GM19193 (cell line): ENCODE measurements around the gene BNIP5.

Experiments used
- POLR2A ChIP-seq: IDR thresholded peaks from 4 replicates; pipeline ENCODE4 v1.6.1; 2011; ENCODE audit not compliant: insufficient read depth, insufficient read length; ENCODE audit errors: extremely low read depth

Gene BNIP5

DNA sequence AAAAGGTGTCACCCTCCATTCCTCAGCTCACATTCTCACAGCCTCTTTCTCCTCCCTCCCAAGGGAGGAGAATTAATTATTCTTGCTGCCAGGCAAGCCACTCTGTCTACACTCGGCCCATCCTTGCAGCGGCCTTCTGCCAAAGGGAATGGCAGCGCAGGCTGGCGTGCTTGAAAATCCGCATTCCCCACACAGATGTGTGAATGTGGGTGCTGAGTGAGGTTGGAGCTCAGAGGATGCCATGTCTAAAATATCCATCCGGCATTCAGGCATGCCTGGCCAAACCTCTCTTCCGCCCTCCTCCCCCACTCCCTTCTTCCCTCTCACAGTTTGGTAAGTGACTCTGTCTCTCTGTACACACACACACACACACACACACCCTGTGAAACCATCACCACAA lies 39.2 kb downstream of the BNIP5 start:
- no peak for TF ChIP-seq POLR2A

DNA sequence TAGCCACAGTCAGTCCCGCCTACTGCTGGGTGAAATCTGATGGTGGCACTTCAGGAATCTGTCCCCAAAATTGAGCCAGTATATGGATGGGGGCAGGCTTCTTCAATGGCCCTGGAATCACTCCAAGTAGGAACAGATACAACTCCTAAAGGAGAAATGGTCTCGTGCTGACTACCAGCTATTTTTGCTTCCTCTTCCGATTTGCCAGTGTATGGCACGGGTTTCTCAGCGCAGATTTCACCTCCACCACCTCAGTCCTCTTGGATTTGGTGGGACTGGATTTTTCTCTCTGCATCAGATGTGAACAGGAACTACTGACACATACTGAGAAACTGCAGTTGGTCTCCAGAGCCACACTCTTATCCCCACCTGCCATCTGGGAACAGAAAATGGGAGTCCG lies 39.6 kb downstream of the BNIP5 start:
- TF ChIP-seq POLR2A, result no peak

DNA sequence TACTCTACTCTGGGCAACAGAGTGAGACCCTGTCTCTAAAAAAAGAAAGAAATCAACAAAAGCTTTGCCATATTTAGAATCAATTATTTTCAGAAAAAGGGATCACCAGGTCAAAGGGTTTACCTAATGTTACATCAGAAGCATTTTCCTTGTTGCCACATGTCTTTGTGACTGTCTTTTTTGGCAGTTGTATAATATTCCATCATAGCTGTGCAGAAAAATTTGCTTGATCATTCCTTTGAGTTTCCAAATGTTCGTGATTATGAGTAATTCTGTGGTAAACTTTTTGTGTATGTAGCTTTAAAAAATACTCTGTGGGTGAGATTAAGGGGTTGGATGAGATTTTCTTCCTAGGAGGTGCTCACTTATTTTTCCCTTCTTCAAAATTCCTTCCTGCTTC lies 40.4 kb downstream of the BNIP5 start:
- no peak for TF ChIP-seq POLR2A

DNA sequence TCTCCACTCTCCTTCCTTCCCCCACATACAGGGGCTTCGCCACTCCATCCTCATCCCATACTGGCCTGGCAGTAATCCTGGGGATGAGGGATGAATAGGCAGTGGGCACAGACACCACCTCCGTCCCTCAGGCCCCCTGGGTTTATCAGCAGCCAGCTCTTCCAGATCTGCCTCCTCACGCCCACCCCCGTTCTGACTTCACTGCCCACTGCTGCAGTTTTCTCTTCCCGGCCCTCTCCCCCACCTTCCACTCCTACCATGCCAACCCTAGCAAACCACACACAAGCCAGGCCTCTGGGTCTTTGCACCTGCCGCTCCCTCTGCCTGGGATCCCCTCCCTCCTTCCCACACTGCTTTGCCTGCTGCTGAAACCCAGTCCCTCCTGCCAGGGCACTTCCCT lies 44.5 kb downstream of the BNIP5 start:
- no peak for TF ChIP-seq POLR2A

DNA sequence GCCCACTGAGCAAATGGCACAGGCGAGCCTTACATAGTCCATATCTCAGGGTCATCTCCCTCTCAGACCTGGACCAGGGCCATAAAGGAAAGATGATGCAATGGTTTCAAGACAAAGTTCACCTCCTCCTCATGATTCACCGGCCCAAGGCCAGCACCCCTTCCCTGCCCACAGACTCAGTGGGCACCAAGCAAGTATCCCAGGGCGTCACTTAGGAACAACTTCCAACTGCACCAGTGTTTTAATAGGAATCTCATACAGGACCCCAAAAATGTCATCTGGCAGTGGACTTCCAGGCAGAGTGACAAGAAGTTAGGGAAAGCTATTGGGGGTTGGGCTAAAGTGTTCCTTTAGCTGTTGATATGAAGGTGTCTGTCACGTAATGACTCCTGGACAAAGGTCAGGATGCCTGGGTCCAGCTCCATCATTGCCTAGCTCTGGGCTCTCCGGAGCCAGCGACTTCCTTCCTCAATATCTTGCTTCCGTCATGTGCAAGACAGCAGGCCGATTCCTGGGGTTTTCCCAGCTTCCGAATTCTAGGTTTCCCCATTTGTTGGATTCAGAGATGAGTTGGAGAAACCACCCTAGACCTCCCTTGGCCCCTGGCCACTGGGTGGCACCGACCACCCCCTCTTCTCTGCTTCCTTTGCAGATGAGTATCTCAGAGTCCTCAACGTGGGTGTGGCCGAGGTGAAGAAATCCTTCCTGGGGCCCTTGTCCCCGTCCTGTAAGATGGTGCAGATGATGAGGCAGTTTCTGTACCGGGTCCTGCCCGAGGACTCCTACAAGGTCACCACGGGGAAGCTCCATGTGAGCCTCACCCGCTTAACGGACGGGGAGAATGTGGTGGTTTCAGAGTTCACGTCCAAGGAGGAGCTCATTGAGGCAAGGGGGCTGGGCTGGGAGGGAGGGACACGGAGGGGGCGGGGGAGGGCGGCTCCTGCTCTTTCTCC lies 45.7 kb downstream of the BNIP5 start:
- TF ChIP-seq POLR2A, result no peak

DNA sequence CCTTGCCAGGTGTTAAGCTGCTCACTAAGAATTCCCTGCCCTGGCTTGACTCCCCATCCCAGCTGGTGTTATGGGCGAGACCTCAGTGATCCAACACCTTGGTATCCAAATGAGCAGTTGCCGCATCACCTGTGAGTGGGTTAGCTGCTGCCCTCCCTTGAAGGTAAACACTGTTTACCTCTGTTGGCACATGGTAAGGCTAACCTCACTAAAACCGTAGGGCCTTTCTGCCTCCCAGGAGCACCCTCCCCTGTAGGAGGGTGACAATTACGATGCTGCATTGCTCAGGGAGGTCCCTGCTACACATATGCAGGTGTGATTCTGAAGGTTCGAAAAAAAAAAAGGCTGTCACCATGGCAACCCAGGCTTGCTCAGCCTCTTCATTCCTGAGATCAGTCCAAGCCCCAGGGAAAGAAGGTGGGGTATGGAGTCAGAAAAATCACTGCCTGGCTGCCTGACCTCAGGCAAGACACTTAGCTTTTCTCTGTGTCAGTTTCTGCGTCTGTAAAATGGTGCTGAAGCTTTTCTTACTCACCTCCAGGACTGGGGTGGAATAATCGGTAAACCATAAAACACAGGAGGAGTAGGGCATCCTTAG lies 47.3 kb downstream of the BNIP5 start:
- TF ChIP-seq POLR2A, result no peak

DNA sequence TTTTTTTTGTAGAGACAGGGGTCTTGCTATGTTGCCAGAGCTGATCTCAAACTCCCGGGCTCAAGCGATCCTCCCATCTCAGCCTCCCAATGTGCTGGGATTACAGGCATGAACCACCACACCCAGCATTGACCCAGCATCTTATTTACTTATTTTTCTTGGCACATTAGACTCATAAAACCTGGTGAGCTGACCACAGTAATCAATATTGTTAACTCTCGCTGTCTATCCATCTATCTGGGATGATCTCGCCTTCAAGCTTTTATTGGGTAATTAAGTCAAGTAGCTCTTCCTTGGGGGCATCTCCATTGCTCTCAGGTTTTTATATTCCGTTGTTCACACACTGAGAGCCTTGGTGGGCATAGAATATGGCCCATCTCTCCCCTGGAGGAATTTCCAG lies 49.8 kb downstream of the BNIP5 start:
- no peak for TF ChIP-seq POLR2A

DNA sequence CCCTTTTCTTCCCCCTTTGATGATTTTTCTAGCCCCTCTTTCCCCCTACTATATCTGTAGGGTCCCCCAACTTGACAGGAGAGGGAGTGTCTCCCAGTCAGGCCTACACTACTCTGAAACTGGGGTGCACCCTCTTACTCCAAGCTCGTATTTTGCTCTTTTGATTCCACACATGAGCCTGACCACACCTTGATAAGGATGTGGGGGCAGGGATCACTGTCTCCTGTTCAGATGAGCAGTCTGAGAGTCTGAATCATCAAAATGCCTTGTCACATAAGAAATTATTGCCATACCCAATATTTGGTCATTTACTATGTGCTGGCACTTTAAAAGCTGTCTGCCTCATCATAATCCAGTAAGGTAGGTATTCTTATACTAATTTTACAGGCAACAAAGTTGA lies 50.9 kb downstream of the BNIP5 start:
- TF ChIP-seq POLR2A, result no peak

DNA sequence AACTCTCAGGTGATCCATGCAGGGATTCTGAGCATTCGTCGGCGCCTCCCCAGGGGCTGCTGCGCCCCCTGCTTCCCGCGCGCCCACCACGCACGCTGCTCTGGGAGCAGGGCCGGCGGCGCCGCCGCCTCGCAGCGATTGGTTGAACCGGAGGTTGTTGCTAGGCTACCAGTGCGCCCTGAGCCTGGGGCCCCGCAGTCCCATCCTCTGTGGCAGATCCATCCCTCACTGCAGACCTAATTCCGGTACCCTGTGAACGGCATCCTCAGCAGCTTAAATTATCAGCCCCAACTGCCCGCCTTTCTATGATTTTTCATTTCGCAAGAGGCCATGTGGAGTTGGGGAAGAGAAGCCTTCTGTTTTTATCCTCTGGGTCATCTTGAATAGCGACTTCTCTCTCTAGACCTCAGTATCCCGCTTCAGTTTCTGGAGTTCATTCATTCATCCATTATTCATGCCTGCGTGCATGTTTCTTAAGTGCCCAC lies 51.5 kb downstream of the BNIP5 start:
- TF ChIP-seq POLR2A, result no peak

DNA sequence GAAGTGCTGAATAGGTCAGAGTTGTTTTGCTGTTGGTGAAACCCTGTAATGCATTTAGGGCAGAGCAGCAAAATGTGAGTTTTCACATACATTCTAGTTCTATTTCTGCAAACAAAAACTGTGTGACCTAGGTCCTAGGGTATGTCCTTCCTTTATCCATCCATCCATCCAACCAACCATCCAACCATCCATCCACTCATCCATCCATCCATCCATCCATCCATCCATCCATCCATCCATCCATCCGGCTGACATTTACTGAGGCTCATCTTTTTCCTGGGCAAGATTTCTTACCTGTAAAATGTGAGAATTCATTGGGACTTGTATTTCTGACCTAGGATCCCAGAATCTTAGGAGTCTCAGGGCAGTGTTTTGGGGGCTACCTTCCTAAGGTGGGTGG lies 52.3 kb downstream of the BNIP5 start:
- TF ChIP-seq POLR2A, result no peak

DNA sequence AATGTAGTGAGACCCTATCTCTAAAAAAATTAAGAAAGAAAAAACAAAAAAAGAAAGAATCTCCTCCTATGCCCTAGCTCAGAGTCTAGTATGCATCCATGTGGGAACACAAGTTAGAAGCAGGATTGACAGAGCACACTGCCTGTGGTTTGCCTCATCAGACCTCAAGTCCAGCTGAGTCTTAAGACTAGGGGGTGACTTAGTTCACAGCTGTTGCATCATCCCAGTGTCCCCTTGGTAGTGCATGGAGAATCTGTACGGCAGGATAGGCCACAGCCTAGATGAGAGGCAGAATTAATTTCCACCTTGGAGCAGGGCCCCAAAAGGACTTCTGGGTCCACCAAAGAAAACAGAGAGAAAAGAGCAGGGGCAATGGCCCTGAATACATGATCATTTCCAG lies 53.1 kb downstream of the BNIP5 start:
- TF ChIP-seq POLR2A, result no peak

DNA sequence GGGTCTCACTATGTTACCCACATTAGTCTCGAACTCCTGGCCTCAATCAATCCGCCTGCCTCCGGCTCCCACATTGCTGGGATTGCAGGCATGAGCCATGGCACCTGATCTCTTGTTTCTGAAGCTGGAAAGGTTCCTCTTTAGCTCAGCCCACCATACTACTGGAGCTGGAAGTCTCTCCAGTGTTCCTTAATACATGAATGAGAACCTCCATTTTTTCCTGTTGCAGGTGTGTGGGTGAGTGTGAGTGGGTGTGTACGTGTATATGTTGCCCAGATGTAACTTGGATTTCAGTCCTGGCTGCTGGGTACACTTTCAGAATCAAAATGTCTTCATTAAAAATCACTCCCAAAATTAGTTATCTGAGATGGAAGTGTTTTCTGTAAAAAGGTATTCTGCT lies 55.7 kb downstream of the BNIP5 start:
- TF ChIP-seq POLR2A, result no peak

DNA sequence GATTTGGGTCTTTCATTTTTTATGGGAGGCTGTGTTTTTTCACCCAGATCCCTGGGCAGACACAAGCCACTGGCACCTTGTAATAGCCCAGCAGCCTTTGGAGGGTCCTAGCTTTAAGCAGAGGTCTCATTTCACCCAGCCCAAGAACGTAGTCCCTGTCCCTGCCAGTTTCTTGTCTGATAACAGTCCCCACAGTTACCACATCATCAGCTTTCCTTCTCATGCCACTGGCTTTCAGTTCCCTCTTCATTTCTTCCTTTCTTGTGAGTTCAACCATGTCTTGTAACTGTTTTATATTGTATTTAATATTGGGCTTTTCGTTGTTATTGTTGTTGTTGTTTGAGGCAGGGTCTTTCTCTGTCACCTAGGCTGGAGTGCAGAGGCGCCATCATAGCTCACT lies 56.2 kb downstream of the BNIP5 start:
- TF ChIP-seq POLR2A, result no peak

DNA sequence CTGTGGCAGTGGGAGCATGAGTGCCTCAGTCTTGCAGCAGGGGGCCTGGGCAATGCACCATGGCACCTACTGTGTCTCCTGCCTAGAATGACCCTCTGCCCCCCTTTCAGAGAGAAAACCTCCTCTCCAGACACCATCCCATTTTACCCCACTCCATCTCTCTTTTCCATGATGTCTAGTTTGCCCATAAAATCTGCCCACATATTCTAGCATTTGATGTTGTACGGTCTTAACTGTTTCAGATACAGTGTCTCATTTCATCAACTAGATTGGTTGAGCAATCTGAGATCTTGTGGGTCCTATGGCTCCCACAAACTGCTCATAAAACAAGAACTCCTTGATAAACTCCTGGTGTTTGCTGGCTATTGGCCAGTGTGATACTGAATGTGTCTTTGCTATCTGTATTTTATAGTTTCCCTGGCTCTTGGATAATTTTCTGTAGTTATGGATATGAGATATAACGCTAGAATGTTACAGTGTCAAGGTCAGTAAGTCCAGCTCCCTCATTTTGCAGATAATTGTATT lies 58.7 kb downstream of the BNIP5 start:
- TF ChIP-seq POLR2A, result no peak

DNA sequence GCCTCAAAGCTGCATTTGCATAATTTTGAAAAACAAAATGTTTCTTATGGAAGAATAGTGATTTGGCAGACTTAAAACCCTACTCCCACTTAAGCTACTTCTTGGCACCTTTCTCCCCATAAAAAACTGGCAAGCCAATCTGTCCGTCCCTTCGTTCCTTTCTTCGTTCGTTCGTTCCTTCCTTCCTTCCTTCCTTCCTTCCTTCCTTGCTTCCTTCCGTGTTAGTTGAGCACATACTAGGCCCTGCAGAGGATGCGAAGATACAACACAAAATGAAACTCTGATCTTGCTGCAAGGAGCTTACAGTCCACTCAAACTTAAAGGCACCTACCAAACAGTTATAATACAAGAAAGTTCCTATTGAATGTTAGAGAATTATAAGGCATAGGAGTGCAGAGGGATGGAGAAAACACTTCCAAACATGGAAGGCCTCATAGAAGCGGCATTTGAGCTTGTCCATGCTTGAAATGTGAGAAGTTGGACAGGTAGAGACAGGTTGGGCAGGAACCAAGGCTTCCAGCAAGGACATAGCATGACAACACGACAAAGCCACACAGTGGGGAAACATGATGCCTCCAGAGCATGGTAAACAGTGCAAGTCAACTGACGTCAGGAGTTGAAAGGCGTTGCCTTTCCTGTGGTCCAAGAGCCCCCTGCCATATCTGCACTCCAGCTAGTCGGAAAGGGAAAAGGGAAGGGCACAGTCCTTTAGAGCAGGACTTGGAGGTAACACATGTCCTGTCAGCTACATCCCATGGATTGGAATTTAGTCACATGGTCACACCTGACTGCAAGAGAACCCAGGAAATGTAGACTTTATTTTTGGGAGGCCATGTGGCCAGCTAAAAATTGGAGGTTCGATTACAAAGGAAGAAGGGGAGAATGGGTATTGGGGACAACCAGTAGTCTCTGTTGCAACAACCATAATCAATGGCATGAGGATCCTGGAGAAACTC lies 59.8 kb downstream of the BNIP5 start:
- no peak for TF ChIP-seq POLR2A

DNA sequence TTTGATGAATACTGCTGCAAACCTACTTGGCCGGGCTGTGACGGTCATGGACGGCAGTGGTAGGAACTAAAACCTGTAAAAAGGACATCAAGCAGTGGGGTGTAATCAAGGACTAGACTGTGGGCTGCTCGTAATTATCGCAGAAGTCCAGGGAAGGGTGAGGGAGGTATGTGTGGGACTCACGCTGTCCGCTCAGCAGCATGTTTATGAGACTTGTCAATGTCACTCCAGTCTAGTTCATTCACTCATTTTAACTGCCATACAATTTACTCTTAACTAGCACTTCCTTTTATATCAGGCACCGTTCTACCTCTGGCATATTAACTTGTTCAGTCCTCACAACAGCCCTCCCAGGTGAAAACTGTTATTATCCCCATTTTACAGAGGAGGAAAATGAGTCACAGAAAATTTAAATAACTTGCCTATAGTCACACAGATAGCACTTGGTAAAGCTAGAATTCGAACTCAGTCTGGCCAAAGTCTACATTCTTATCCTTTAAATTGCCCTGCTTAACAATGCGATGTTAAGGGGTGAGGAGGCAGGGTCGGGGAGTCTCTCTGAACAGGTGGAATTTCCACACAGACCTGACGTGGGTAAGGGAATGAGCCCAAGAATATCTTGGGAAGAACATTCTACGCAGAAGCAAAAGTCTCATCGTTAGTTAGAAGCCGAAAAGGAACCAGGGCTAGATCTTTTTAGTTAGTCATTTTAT lies 62.7 kb downstream of the BNIP5 start:
- TF ChIP-seq POLR2A, result no peak
